Panc1 (cell line): ENCODE measurements around the gene FGF23.

Experiments
- CTCF ChIP-seq: fragments of 450-650 bp; IDR thresholded peaks from 2 replicates; pipeline ENCODE4 v1.5.1; 2017; ENCODE audit warnings: mild to moderate bottlenecking
- POLR2AphosphoS5 ChIP-seq: IDR thresholded peaks from 2 replicates; pipeline ENCODE4 v1.6.1; 2012; ENCODE audit warnings: mild to moderate bottlenecking, low read depth, low read length, moderate library complexity
- REST ChIP-seq, 2 experiments: IDR thresholded peaks; 2 replicates each; pipeline ENCODE4 v1.6.1; 2011 to 2012; ENCODE audit warnings: low read depth in 2 of 2, control low read depth in 1 of 2, low read length in 1 of 2, mild to moderate bottlenecking in 1 of 2, moderate library complexity in 1 of 2; ENCODE audit not compliant: insufficient read depth in 1 of 2
- SIN3A ChIP-seq: IDR thresholded peaks from 2 replicates; pipeline ENCODE4 v1.6.1; 2012; ENCODE audit warnings: low read depth, mild to moderate bottlenecking, low read length, moderate library complexity, borderline replicate concordance; ENCODE audit not compliant: insufficient read depth

GRCh38 chr12:4402996-4403395, 23.5 kb upstream of the FGF23 start:
- no peak for TF ChIP-seq CTCF
- no peak for TF ChIP-seq REST (IDR thresholded peaks at IDR 0.05; ENCODE audit: insufficient read depth in 1 of 2, low read depth in 2 of 2, low read length in 1 of 2)
- no peak for TF ChIP-seq SIN3A
- TF ChIP-seq POLR2AphosphoS5 = no peak
